Endothelial cell of umbilical vein (primary cell): ENCODE results near the gene IGF2BP1. TPM values are rescaled to one million over a fixed set of nuclear protein-coding genes. Genes with fewer than 3 reads are reported as not detected.

Source experiments
- BruUV-seq: library from RNA; stranded (reverse); fragments of 400-500 nt; replicated peaks from 2 replicates; lab custom pipeline; 2021; lab: Mats Ljungman, UMichigan
- CTCF ChIA-PET: fragments of 300-600, 350-600 bp; sonication (Branson Sonifier 250); formaldehyde crosslinking; loops from one replicate; lab custom pipeline; 2021; ENCODE audit warnings: antibody characterized with exemption, inconsistent platforms; lab: Charles Lee
- POLR2A ChIA-PET: fragments of 300-600, 350-600 bp; sonication (Branson Sonifier 250); formaldehyde crosslinking; loops from one replicate; lab custom pipeline; 2021; ENCODE audit warnings: antibody characterized with exemption, inconsistent platforms; lab: Charles Lee
- DNase-seq: peaks from one replicate; pipeline ENCODE4 v3.0.0-alpha.2; 2011; ENCODE audit warnings: low read depth, low spot score
- FAIRE-seq: peaks from 2 replicates; lab custom pipeline; 2011; peaks lifted over from hg19 to GRCh38; lab: Jason Lieb, UNC
- H2AFZ ChIP-seq: 2 replicates; pipeline ENCODE4 v1.6.0; 2012; ENCODE audit warnings: low read depth, low read length, control low read depth, inconsistent platforms
- H3K27ac ChIP-seq: 2 replicates; pipeline ENCODE4 v1.5.1; 2011; ENCODE audit warnings: low read depth, mild to moderate bottlenecking, control low read depth, low read length, moderate library complexity; ENCODE audit not compliant: insufficient read depth
- H3K27me3 ChIP-seq, 2 experiments: 2 replicates each; pipeline versions ENCODE4 v1.6.0 to v1.6.1; 2011; ENCODE audit warnings: low read length in 2 of 2, mixed read lengths in 1 of 2; ENCODE audit not compliant: control insufficient read depth in 2 of 2, insufficient read depth in 2 of 2
- H3K36me3 ChIP-seq, 2 experiments: 2 replicates in 1 of 2; 3 replicates in 1 of 2; pipeline ENCODE4 v1.5.1; 2011; ENCODE audit warnings: low read length in 2 of 2, mild to moderate bottlenecking in 1 of 2, moderate library complexity in 1 of 2; ENCODE audit not compliant: control insufficient read depth in 2 of 2, insufficient read depth in 2 of 2; ENCODE audit errors: extremely low read depth in 1 of 2
- H3K4me1 ChIP-seq: 3 replicates; pipeline ENCODE4 v1.5.1; 2011; ENCODE audit warnings: mild to moderate bottlenecking, low read length; ENCODE audit not compliant: control insufficient read depth, insufficient read depth; ENCODE audit errors: extremely low read depth
- H3K4me2 ChIP-seq: 2 replicates; pipeline ENCODE4 v1.6.1; 2011; ENCODE audit warnings: low read length, control low read depth, mixed read lengths; ENCODE audit not compliant: insufficient read depth
- H3K4me3 ChIP-seq, 3 experiments: fragments of 200-600 bp in 1 of 3; sonication (generic), shearing (Covaris generic) in 1 of 3; replicated peaks in 1 of 3; 2 replicates each; pipeline ENCODE4 v1.5.1; 2011 to 2016; ENCODE audit warnings: control low read depth in 3 of 3, low read length in 3 of 3, mild to moderate bottlenecking in 2 of 3, inconsistent platforms in 1 of 3, low read depth in 1 of 3, moderate library complexity in 1 of 3; ENCODE audit not compliant: insufficient read depth in 1 of 3
- H3K79me2 ChIP-seq: 2 replicates; pipeline ENCODE4 v1.6.0; 2012; ENCODE audit warnings: low read length, inconsistent platforms; ENCODE audit not compliant: control insufficient read depth, insufficient read depth
- H3K9ac ChIP-seq: replicated peaks from 2 replicates; pipeline ENCODE3; 2011; ENCODE audit warnings: low read length, control low read depth; ENCODE audit not compliant: insufficient read depth; ENCODE audit errors: extremely low read depth
- H3K9me1 ChIP-seq: replicated peaks from 3 replicates; pipeline ENCODE4 v1.6.0; 2011; ENCODE audit warnings: mild to moderate bottlenecking, low read length; ENCODE audit not compliant: control insufficient read depth, insufficient read depth; ENCODE audit errors: extremely low read depth
- H3K9me3 ChIP-seq: replicated peaks from 2 replicates; pipeline ENCODE4 v1.5.1; 2012; ENCODE audit warnings: low read length, inconsistent platforms; ENCODE audit not compliant: control insufficient read depth, insufficient read depth
- H4K20me1 ChIP-seq: replicated peaks from 2 replicates; pipeline ENCODE3; 2011; ENCODE audit warnings: mild to moderate bottlenecking, low read length; ENCODE audit not compliant: control insufficient read depth, insufficient read depth; ENCODE audit errors: extremely low read depth
- FOS ChIP-seq: IDR thresholded peaks from 2 replicates; pipeline ENCODE4 v1.6.1; 2011; ENCODE audit warnings: mild to moderate bottlenecking, low read length, moderate library complexity, borderline replicate concordance; ENCODE audit not compliant: insufficient read depth
- GATA2 ChIP-seq: IDR thresholded peaks from 2 replicates; pipeline ENCODE4 v1.7.0; 2011; ENCODE audit warnings: low read depth, mild to moderate bottlenecking, moderate library complexity, mixed read lengths, low read length; ENCODE audit not compliant: insufficient read length, insufficient read depth
- JUN ChIP-seq: IDR thresholded peaks from 2 replicates; pipeline ENCODE4 v1.6.1; 2011; ENCODE audit warnings: borderline replicate concordance, low read depth; ENCODE audit not compliant: insufficient read length, insufficient read depth
- MYC ChIP-seq: IDR thresholded peaks from one replicate; pipeline ENCODE4 v1.6.1; 2011; ENCODE audit warnings: mild to moderate bottlenecking, low read depth, low read length
- POLR2A ChIP-seq: IDR thresholded peaks from 2 replicates; pipeline ENCODE4 v1.6.1; 2012; ENCODE audit warnings: low read depth, mild to moderate bottlenecking, control low read depth, low read length
- POLR2AphosphoS5 ChIP-seq: IDR thresholded peaks from 2 replicates; pipeline ENCODE4 v1.6.1; 2012; ENCODE audit warnings: low read depth, mild to moderate bottlenecking, control low read depth, low read length, moderate library complexity; ENCODE audit not compliant: insufficient read depth
- dilution Hi-C: fragments of 300-500 bp; cut with MboI; formaldehyde crosslinking; loops from one replicate; pipeline ENCODE4 v1.15.0; 2019; ENCODE audit warnings: low sequenced_read_pairs; ENCODE audit not compliant: extremely low pct_ligation_motif_present
- intact Hi-C: fragments of 100-400 bp; cut with micrococcal nuclease; formaldehyde crosslinking; loops from one replicate; pipeline ENCODE4 v1.10.0; 2022
- polyA plus RNA-seq, 4 experiments: library from polyadenylated mRNA; depleted of rRNA in 3 of 4; stranded (reverse) in 3 of 4; unstranded in 1 of 4; fragments of >200 nt; gene quantifications; 2 replicates each; pipeline versions ENCODE4 v1.2.1 to v1.2.3, GENCODE V29; 2011 to 2012; ENCODE audit warnings: missing spikeins in 1 of 4
- total RNA-seq: library from RNA; stranded (reverse); gene quantifications from 2 replicates; pipeline ENCODE4 v1.2.3, GENCODE V29; 2021
- TF ChIP-seq, protein P1 (sequence below): IDR thresholded peaks from 2 replicates; pipeline ENCODE4 v1.6.1; 2011; ENCODE audit not compliant: insufficient read depth, insufficient read length
- TF ChIP-seq, protein P2 (sequence below), 2 donors: IDR thresholded peaks; 1 replicate in 1 of 2; 2 replicates in 1 of 2; pipeline ENCODE4 v1.5.1; 2011; ENCODE audit warnings: low read length in 2 of 2, mild to moderate bottlenecking in 2 of 2, moderate library complexity in 2 of 2, control low read depth in 1 of 2, inconsistent platforms in 1 of 2, low read depth in 1 of 2; ENCODE audit not compliant: insufficient read depth in 1 of 2; ENCODE audit errors: extremely low read depth in 1 of 2

The IGF2BP1 gene
- total and polyA plus RNA-seq, 2 donors (not counting 3 experiments of a cell fraction or from before 2014, with no cell fraction given): 9.5 to 99.5 TPM

GRCh38 chr17:49000943-49001342 lies 3.8 kb downstream of the IGF2BP1 start:
- peaks cover 86% of the 10 kb centered on the region for H3K79me2 ChIP-seq
- peak; percentile 56 for DNase-seq
- peaks cover 42% of the 10 kb centered on the region for H3K4me1 ChIP-seq
- H3K36me3 ChIP-seq: peaks cover 0 to 8% of the 10 kb centered on the region in 2 experiments
- H3K4me3 ChIP-seq: peak overlapping the region; percentile 80 to 85 (median 82)
- H3K9ac ChIP-seq: peak overlapping the region; percentile 58
- H3K9me1 ChIP-seq: no peaks in the 10 kb centered on the region
- H3K4me2 ChIP-seq: peak overlapping the region; percentile 99
- BruUV-seq: no TSS peak
- H3K9me3 ChIP-seq: no peaks in the 10 kb centered on the region
- TF ChIP-seq POLR2AphosphoS5: no peak
- TF ChIP-seq POLR2A: no peak
- peak; percentile 11 for TF ChIP-seq FOS
- TF ChIP-seq, protein P1, sequence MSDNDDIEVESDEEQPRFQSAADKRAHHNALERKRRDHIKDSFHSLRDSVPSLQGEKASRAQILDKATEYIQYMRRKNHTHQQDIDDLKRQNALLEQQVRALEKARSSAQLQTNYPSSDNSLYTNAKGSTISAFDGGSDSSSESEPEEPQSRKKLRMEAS: no peak
- dilution Hi-C loops: no loop called here
- intact Hi-C loops: no loop called here
- H2AFZ ChIP-seq: no peak overlapping the region
- peak; percentile 64 for FAIRE-seq
- POLR2A ChIA-PET: no interaction called here
- CTCF ChIA-PET: interaction anchor here (0.6 to 9.9 kb wide), 5 partner anchors 11 to 47 kb away, joined by 3 to 133 read pairs (median 15); no protein-coding TSS in a partner anchor
- H3K27ac ChIP-seq: peak overlapping the region; percentile 50
- no peaks in the 10 kb centered on the region for H3K27me3 ChIP-seq
- no peaks in the 10 kb centered on the region for H4K20me1 ChIP-seq

- Histone ChIP-seq H3K9me1 (no peaks in the 10 kb centered on the region), H3K4me3 (peak overlapping the region; percentile 3 to 80 (median 16)), H3K27me3 (no peaks in the 10 kb centered on the region), H3K36me3 (peaks cover 0 to 8% of the 10 kb centered on the region in 2 experiments), H3K9me3 (no peaks in the 10 kb centered on the region), H2AFZ (no peak overlapping the region), H3K4me1 (peaks cover 38% of the 10 kb centered on the region), H3K27ac (no peak overlapping the region), H3K4me2 (peak overlapping the region; percentile 99), H3K9ac (peak overlapping the region; percentile 42), H3K79me2 (peaks cover 93% of the 10 kb centered on the region), H4K20me1 (no peaks in the 10 kb centered on the region)
- ChIA-PET POLR2A (no interaction called here), CTCF (interaction anchor here (0.6 to 9.9 kb wide), 5 partner anchors 13 to 48 kb away, joined by 3 to 133 read pairs (median 4); no protein-coding TSS in a partner anchor)
- intact Hi-C loops: no loop called here
- TF ChIP-seq, protein P2, sequence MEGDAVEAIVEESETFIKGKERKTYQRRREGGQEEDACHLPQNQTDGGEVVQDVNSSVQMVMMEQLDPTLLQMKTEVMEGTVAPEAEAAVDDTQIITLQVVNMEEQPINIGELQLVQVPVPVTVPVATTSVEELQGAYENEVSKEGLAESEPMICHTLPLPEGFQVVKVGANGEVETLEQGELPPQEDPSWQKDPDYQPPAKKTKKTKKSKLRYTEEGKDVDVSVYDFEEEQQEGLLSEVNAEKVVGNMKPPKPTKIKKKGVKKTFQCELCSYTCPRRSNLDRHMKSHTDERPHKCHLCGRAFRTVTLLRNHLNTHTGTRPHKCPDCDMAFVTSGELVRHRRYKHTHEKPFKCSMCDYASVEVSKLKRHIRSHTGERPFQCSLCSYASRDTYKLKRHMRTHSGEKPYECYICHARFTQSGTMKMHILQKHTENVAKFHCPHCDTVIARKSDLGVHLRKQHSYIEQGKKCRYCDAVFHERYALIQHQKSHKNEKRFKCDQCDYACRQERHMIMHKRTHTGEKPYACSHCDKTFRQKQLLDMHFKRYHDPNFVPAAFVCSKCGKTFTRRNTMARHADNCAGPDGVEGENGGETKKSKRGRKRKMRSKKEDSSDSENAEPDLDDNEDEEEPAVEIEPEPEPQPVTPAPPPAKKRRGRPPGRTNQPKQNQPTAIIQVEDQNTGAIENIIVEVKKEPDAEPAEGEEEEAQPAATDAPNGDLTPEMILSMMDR (IDR thresholded peaks at IDR 0.05; ENCODE audit: extremely low read depth in 1 of 2, insufficient read depth in 1 of 2, low read depth in 1 of 2, low read length in 2 of 2): no peak
- TF ChIP-seq POLR2AphosphoS5 (no peak), GATA2 (no peak), MYC (no peak), JUN (no peak), POLR2A (no peak), FOS (no peak)
- TF ChIP-seq, protein P1: no peak
- peak; percentile 27 for DNase-seq
- no TSS peak for BruUV-seq
- dilution Hi-C loops: no loop called here
- FAIRE-seq: no peak
Measured at GRCh38 chr17:49001671-49002070, 4.5 kb downstream of the IGF2BP1 start.
